CD14-positive monocyte (primary cell): ENCODE data around the gene CAV1. TPM values are rescaled to one million over a fixed set of nuclear protein-coding genes. Genes with fewer than 3 reads are reported as not detected.

Source experiments
- DNase-seq, 3 donors: peaks; one replicate each; pipeline ENCODE4 v3.0.0-alpha.2; 2011 to 2022
- H2AFZ ChIP-seq: 2 replicates; pipeline ENCODE4 v1.6.0; 2012; ENCODE audit warnings: mild to moderate bottlenecking, low read depth, low read length, inconsistent platforms; ENCODE audit not compliant: insufficient read depth, poor library complexity, severe bottlenecking
- H3K27ac ChIP-seq, 2 donors: 1 replicate in 1 of 2; 2 replicates in 1 of 2; pipeline ENCODE4 v1.5.1; 2012 to 2013; ENCODE audit warnings: low read length in 2 of 2, control low read depth in 1 of 2, inconsistent platforms in 1 of 2, low read depth in 1 of 2, mild to moderate bottlenecking in 1 of 2
- H3K27me3 ChIP-seq, 2 donors: one replicate each; pipeline versions ENCODE4 v1.6.0 to v1.6.1; 2011 to 2013; ENCODE audit warnings: low read length in 2 of 2; ENCODE audit not compliant: control insufficient read depth in 2 of 2, insufficient read depth in 2 of 2
- H3K36me3 ChIP-seq, 2 donors: replicated peaks in 1 of 2; 1 replicate in 1 of 2; 2 replicates in 1 of 2; pipeline versions ENCODE4 v1.5.1 to v1.6.1; 2012 to 2013; ENCODE audit warnings: low read length in 2 of 2, control low read depth in 1 of 2, inconsistent platforms in 1 of 2, mild to moderate bottlenecking in 1 of 2; ENCODE audit not compliant: insufficient read depth in 2 of 2, control insufficient read depth in 1 of 2
- H3K4me1 ChIP-seq, 2 donors: 1 replicate in 1 of 2; 2 replicates in 1 of 2; pipeline versions ENCODE4 v1.5.1 to v1.6.1; 2012 to 2013; ENCODE audit warnings: low read length in 2 of 2, control low read depth in 1 of 2, inconsistent platforms in 1 of 2, mild to moderate bottlenecking in 1 of 2, moderate library complexity in 1 of 2; ENCODE audit not compliant: insufficient read depth in 2 of 2, control insufficient read depth in 1 of 2
- H3K4me2 ChIP-seq: replicated peaks from 2 replicates; pipeline ENCODE3; 2012; ENCODE audit warnings: low read length, moderate library complexity, mild to moderate bottlenecking; ENCODE audit not compliant: poor library complexity, severe bottlenecking; ENCODE audit errors: extremely low read depth
- H3K4me3 ChIP-seq, 3 experiments: fragments of 200-600 bp in 1 of 3; sonication (generic) in 1 of 3; replicated peaks in 1 of 3; 1 replicate in 2 of 3; 2 replicates in 1 of 3; pipeline ENCODE4 v1.5.1; 2011 to 2013; ENCODE audit warnings: low read length in 3 of 3, mild to moderate bottlenecking in 3 of 3, control low read depth in 2 of 3, low read depth in 2 of 3, inconsistent platforms in 1 of 3, moderate library complexity in 1 of 3
- H3K79me2 ChIP-seq: 2 replicates; pipeline ENCODE4 v1.6.0; 2012; ENCODE audit warnings: mild to moderate bottlenecking, control low read depth, inconsistent platforms, low read length, moderate library complexity; ENCODE audit not compliant: insufficient read depth
- H3K9ac ChIP-seq: 2 replicates; pipeline ENCODE4 v1.6.0; 2017; ENCODE audit warnings: low read length, mild to moderate bottlenecking; ENCODE audit not compliant: insufficient read depth, poor library complexity, severe bottlenecking
- H3K9me3 ChIP-seq, 2 donors: replicated peaks in 1 of 2; 1 replicate in 1 of 2; 2 replicates in 1 of 2; pipeline versions ENCODE4 v1.5.1 to v1.6.1; 2012 to 2013; ENCODE audit warnings: low read length in 2 of 2, control low read depth in 1 of 2; ENCODE audit not compliant: control insufficient read depth in 1 of 2, insufficient read depth in 1 of 2
- H4K20me1 ChIP-seq: 2 replicates; pipeline ENCODE4 v1.6.0; 2012; ENCODE audit warnings: mild to moderate bottlenecking, low read length, control low read depth, moderate library complexity; ENCODE audit not compliant: insufficient read depth
- H3K27ac Mint-ChIP-seq, 7 donors: one replicate each; pipeline ENCODE4 v1.8.0; 2020; ENCODE audit warnings: mild to moderate bottlenecking in 7 of 7, mixed read lengths in 7 of 7, moderate library complexity in 6 of 7, inconsistent platforms in 2 of 7
- H3K27me3 Mint-ChIP-seq, 3 donors: one replicate each; pipeline ENCODE4 v1.8.0; 2021 to 2022; ENCODE audit warnings: low read depth in 3 of 3, mild to moderate bottlenecking in 3 of 3, mixed read lengths in 3 of 3, moderate library complexity in 3 of 3, inconsistent platforms in 1 of 3
- H3K36me3 Mint-ChIP-seq, 2 donors: one replicate each; pipeline ENCODE4 v1.8.0; 2020; ENCODE audit warnings: mixed read lengths in 2 of 2, inconsistent platforms in 1 of 2, mild to moderate bottlenecking in 1 of 2
- H3K4me1 Mint-ChIP-seq: one replicate; pipeline ENCODE4 v1.8.0; 2020; ENCODE audit warnings: mild to moderate bottlenecking, mixed read lengths
- H3K4me3 Mint-ChIP-seq, 2 donors: one replicate each; pipeline ENCODE4 v1.8.0; 2020; ENCODE audit warnings: mild to moderate bottlenecking in 2 of 2, mixed read lengths in 2 of 2, moderate library complexity in 1 of 2
- H3K9me3 Mint-ChIP-seq, 7 donors: one replicate each; pipeline ENCODE4 v1.8.0; 2020 to 2022; ENCODE audit warnings: mixed read lengths in 7 of 7, mild to moderate bottlenecking in 6 of 7, moderate library complexity in 6 of 7, inconsistent platforms in 2 of 7
- WGBS: methylation state at CpG from one replicate; pipeline ENCODE4 v1.1.5; 2013; ENCODE audit warnings: missing lambda C conversion rate; ENCODE audit not compliant: insufficient coverage; 5-methylcytosine and 5-hydroxymethylcytosine counted together
- intact Hi-C, 2 donors: fragments of 100-400 bp; cut with micrococcal nuclease; formaldehyde crosslinking; loops; one replicate each; pipeline versions ENCODE4 v1.15.0 to v1.15.1; 2023
- polyA plus RNA-seq, 3 donors: library from polyadenylated mRNA; depleted of rRNA in 1 of 3; unstranded in 2 of 3; stranded (reverse) in 1 of 3; fragments of 300-500 nt in 2 of 3; fragments of >200 nt in 1 of 3; fragmentation: Illumina TruSeq in 2 of 3; gene quantifications; 1 replicate in 2 of 3; 2 replicates in 1 of 3; pipeline ENCODE4 v1.2.3, GENCODE V29; 2012 to 2021
- TF ChIP-seq, protein P1 (sequence below): fragments of 200-600 bp; IDR thresholded peaks from one replicate; pipeline ENCODE4 v1.8.0; 2022; ENCODE audit warnings: antibody characterized with exemption, mild to moderate bottlenecking

The CAV1 gene
- polyA plus RNA-seq, 3 donors, result not detected

DNA sequence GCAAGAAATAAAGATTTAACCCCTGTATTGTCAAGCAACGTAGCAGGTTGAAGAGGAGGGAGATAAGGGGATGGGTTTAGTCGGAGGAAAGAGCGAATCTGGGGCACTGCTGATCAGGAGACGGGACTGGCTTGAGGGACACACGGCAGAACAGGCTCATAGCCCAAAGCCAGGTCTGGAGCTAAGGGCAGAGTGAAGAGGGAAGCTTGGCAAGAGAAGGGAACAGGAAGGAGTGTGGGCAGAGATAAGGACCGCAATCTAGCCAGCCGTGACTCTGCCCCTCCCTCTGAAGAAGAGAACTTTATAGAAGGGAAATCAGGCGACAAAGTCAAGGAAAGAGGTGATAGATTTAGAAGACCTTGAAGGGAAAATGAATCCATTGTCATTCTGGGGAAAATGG, 67.6 kb downstream of the CAV1 start:
- 0% methylated on average over 5 of the region's 8 CpGs for WGBS
- no peaks in the 10 kb centered on the region for H3K36me3 ChIP-seq
- DNase-seq, result peak in 2 of 3 donors; percentile 12 to 26
- H3K36me3 Mint-ChIP-seq, result peaks cover 0 to 3% of the 10 kb centered on the region in 2 donors
- no peaks in the 10 kb centered on the region for H3K9me3 ChIP-seq
- peak overlapping the region; percentile 28 to 83 for H3K4me3 Mint-ChIP-seq
- no peaks in the 10 kb centered on the region for H3K9me3 Mint-ChIP-seq
- H3K4me2 ChIP-seq, result peak overlapping the region; percentile 14
- H4K20me1 ChIP-seq, result no peaks in the 10 kb centered on the region
- H3K4me3 ChIP-seq, result peak overlapping the region in 1 of 3 experiments; percentile 11
- H3K27ac Mint-ChIP-seq, result peak overlapping the region in 2 of 7 donors; percentile 47 to 64
- peaks cover 11 to 21% (median 20%) of the 10 kb centered on the region in 3 donors for H3K27me3 Mint-ChIP-seq
- H3K27me3 ChIP-seq, result peaks cover 29 to 30% of the 10 kb centered on the region in 2 donors
- H3K9ac ChIP-seq, result no peak overlapping the region
- H3K4me1 ChIP-seq, result peaks cover 20 to 30% of the 10 kb centered on the region in 2 donors
- H3K79me2 ChIP-seq, result no peaks in the 10 kb centered on the region
- peaks cover 28% of the 10 kb centered on the region for H3K4me1 Mint-ChIP-seq
- TF ChIP-seq, protein P1, sequence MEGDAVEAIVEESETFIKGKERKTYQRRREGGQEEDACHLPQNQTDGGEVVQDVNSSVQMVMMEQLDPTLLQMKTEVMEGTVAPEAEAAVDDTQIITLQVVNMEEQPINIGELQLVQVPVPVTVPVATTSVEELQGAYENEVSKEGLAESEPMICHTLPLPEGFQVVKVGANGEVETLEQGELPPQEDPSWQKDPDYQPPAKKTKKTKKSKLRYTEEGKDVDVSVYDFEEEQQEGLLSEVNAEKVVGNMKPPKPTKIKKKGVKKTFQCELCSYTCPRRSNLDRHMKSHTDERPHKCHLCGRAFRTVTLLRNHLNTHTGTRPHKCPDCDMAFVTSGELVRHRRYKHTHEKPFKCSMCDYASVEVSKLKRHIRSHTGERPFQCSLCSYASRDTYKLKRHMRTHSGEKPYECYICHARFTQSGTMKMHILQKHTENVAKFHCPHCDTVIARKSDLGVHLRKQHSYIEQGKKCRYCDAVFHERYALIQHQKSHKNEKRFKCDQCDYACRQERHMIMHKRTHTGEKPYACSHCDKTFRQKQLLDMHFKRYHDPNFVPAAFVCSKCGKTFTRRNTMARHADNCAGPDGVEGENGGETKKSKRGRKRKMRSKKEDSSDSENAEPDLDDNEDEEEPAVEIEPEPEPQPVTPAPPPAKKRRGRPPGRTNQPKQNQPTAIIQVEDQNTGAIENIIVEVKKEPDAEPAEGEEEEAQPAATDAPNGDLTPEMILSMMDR, result no peak
- intact Hi-C loops, result loop anchor here (5.0 to 10.0 kb wide), 2 partner anchors 212 to 215 kb away; no protein-coding TSS in a partner anchor
- no peak overlapping the region for H3K27ac ChIP-seq
- no peak overlapping the region for H2AFZ ChIP-seq

DNA sequence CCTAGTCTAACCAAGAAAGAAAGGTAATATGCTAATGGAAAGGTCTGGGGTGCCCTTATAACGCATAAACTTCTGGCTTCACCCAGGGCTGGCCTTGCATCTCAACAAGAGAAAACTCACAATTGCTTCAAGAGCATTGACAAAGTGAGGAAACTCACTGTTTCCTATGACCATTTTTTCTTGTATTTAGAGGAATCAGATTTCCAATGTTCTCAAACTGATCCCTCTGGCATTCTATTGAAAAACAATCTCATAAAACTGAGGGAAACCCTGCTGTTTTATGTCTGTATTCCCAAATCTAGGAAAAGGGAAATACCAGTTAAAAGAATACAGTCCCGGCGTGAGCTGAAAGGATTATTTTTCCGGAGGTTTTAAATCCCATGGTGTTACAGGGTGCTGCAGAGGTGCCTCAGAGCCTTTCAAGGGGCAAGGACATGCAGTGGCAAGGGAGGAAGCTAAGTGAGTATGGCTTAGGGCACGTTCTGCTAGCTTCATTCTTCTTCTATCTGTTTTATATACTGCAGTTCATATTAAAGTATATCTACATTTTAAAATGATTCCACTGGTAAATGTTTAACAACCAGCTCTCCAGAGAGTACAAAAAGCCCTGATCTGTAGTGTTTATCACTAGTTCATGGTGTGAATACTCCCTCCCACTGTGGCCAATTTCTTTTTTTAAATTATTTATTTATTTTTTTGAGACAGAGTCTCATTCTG, 68.7 kb downstream of the CAV1 start:
- intact Hi-C loops, result loop anchor here (5.0 to 10.0 kb wide), 2 partner anchors 211 to 214 kb away; no protein-coding TSS in a partner anchor
- no peak overlapping the region for H3K27ac ChIP-seq
- TF ChIP-seq, protein P1, result no peak
- WGBS, result 80% methylated on average over 3 of the region's 5 CpGs
- H3K4me1 Mint-ChIP-seq, result peaks cover 22% of the 10 kb centered on the region
- H3K4me2 ChIP-seq, result no peak overlapping the region
- H3K27me3 ChIP-seq, result peaks cover 29 to 30% of the 10 kb centered on the region in 2 donors
- no peak overlapping the region for H3K9ac ChIP-seq
- H2AFZ ChIP-seq, result no peak overlapping the region
- H3K4me3 Mint-ChIP-seq, result peak overlapping the region in 1 of 2 donors; percentile 83
- H3K9me3 Mint-ChIP-seq, result no peaks in the 10 kb centered on the region
- no peak for DNase-seq
- H3K27me3 Mint-ChIP-seq, result peaks cover 11 to 24% (median 24%) of the 10 kb centered on the region in 3 donors
- H3K27ac Mint-ChIP-seq, result no peak overlapping the region
- no peak overlapping the region for H3K4me3 ChIP-seq
- peaks cover 13 to 29% of the 10 kb centered on the region in 2 donors for H3K4me1 ChIP-seq
- peaks cover 0 to 3% of the 10 kb centered on the region in 2 donors for H3K36me3 Mint-ChIP-seq
- no peaks in the 10 kb centered on the region for H3K36me3 ChIP-seq
- no peaks in the 10 kb centered on the region for H4K20me1 ChIP-seq
- H3K9me3 ChIP-seq, result no peaks in the 10 kb centered on the region
- no peaks in the 10 kb centered on the region for H3K79me2 ChIP-seq
